ENCODE data around the gene KCNA1.

GRCh38 chr12:4915752-4916151, 6.0 kb downstream of the KCNA1 start:
- no peak for TF ChIP-seq POLR2AphosphoS5 (IDR thresholded peaks at IDR 0.05; ENCODE audit: borderline replicate concordance, low read depth, low read length)
- TF ChIP-seq EZH2 (IDR thresholded peaks at IDR 0.05) = no peak
